ENCODE data around the gene HECA. TPM values are rescaled to one million over a fixed set of nuclear protein-coding genes. Genes with fewer than 3 reads are reported as not detected.
"Not testable (repeated sequence)": the region's sequence is repeated elsewhere in the genome, so short reads cannot be mapped to it uniquely, and the experiment has no call there.

Gene HECA, protein sequence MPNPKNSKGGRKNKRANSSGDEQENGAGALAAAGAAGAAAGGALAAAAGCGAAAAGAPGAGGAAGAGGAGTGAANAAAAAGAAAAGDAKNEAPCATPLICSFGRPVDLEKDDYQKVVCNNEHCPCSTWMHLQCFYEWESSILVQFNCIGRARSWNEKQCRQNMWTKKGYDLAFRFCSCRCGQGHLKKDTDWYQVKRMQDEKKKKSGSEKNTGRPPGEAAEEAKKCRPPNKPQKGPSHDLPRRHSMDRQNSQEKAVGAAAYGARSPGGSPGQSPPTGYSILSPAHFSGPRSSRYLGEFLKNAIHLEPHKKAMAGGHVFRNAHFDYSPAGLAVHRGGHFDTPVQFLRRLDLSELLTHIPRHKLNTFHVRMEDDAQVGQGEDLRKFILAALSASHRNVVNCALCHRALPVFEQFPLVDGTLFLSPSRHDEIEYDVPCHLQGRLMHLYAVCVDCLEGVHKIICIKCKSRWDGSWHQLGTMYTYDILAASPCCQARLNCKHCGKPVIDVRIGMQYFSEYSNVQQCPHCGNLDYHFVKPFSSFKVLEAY
- 35.2 TPM for total RNA-seq
- polyA plus RNA-seq = 12.5 TPM

- peak; percentile 84 for DNase-seq (ENCODE audit: extremely low spot score)
- H3K36me3 ChIP-seq (ENCODE audit: insufficient read depth) = peaks cover 2% of the 10 kb centered on the region
- H3K27ac ChIP-seq (ENCODE audit: low read depth) = peak within 1 kb of the TSS; percentile 98
- no peaks in the 10 kb centered on the region for H3K4me1 ChIP-seq (ENCODE audit: insufficient read depth)
- peak within 1 kb of the TSS; percentile 98 for H3K4me3 ChIP-seq (ENCODE audit: low read depth, low read length)
- under 1% methylated on average over 105 of the region's 105 CpGs for WGBS
Measured at GRCh38 chr6:139134817-139135577, at the start of gene HECA. TSS of gene HECA (plus strand) at chr6:139135080. CDS start at chr6:139135397, 317 bp downstream.

GRCh38 chr6:139091826-139092225, 43.1 kb upstream of the HECA start:
- 82% methylated on average over 1 of the region's 1 CpG for WGBS
- no peak overlapping the region for H3K4me3 ChIP-seq (ENCODE audit: low read depth, low read length)
- H3K4me1 ChIP-seq (ENCODE audit: insufficient read depth) = no peaks in the 10 kb centered on the region
- H3K36me3 ChIP-seq (ENCODE audit: insufficient read depth) = no peaks in the 10 kb centered on the region
- no peak for DNase-seq (ENCODE audit: extremely low spot score)
- no peak overlapping the region for H3K27ac ChIP-seq (ENCODE audit: low read depth)

DNA sequence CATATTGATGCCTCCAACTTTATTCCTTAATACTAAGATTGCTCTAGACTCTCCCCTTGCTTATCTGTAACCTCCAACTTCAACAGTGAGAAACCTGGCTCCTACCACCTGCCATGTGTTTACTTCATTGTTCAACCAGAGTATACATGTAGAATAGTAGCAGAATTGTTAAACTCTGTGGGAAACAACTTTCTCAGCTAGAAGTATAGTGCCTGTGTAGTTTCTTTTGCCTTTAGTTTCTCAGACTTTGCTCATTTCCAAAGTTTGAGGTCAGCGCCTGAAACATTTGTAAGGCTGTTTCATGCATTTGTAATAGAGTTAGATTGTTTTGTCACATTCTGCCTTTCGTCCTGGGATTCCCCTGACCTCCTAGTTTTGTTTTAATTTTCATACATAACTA, 34.9 kb upstream of the HECA start:
- no peaks in the 10 kb centered on the region for H3K4me1 ChIP-seq (ENCODE audit: insufficient read depth)
- WGBS = 84% methylated on average over 2 of the region's 2 CpGs
- no peak overlapping the region for H3K27ac ChIP-seq (ENCODE audit: low read depth)
- no peak overlapping the region for H3K4me3 ChIP-seq (ENCODE audit: low read depth, low read length)
- H3K36me3 ChIP-seq (ENCODE audit: insufficient read depth) = no peaks in the 10 kb centered on the region
- DNase-seq (ENCODE audit: extremely low spot score) = no peak

GRCh38 chr6:139107051-139107450, 27.8 kb upstream of the HECA start:
- no peaks in the 10 kb centered on the region for H3K4me1 ChIP-seq (ENCODE audit: insufficient read depth)
- DNase-seq (ENCODE audit: extremely low spot score) = no peak
- no peak overlapping the region for H3K4me3 ChIP-seq (ENCODE audit: low read depth, low read length)
- no peak overlapping the region for H3K27ac ChIP-seq (ENCODE audit: low read depth)
- no peaks in the 10 kb centered on the region for H3K36me3 ChIP-seq (ENCODE audit: insufficient read depth)
- WGBS = 90% methylated on average over 6 of the region's 6 CpGs

GRCh38 chr6:139108378-139108777, 26.5 kb upstream of the HECA start:
- H3K27ac ChIP-seq (ENCODE audit: low read depth) = no peak overlapping the region
- WGBS = 86% methylated on average over 8 of the region's 8 CpGs
- H3K36me3 ChIP-seq (ENCODE audit: insufficient read depth) = no peaks in the 10 kb centered on the region
- no peaks in the 10 kb centered on the region for H3K4me1 ChIP-seq (ENCODE audit: insufficient read depth)
- H3K4me3 ChIP-seq (ENCODE audit: low read depth, low read length) = no peak overlapping the region
- DNase-seq (ENCODE audit: extremely low spot score) = no peak

DNA sequence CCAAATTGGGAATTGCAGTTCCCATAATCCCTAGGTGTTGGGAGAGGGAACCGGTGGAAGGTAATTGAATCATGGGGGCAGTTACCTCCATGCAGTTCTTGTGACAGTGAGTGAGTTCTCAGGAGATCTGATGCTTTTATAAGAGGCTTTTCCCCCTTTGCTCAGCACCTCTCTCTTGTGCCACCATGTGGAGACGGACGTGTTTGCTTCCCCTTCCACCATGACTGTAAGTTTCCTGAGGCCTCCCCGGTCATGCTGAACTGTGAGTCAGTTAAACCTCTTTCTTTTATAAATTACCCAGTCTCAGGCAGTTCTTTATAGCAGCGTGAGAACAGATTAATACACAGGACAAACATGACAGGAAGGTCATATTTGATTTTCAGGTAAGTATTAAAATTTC, 25.3 kb upstream of the HECA start:
- Histone ChIP-seq H3K27ac (ENCODE audit: low read depth) (no peak overlapping the region), H3K4me3 (ENCODE audit: low read depth, low read length) (no peak overlapping the region), H3K36me3 (ENCODE audit: insufficient read depth) (no peaks in the 10 kb centered on the region), H3K4me1 (ENCODE audit: insufficient read depth) (no peaks in the 10 kb centered on the region)
- WGBS = 50% methylated on average over 5 of the region's 5 CpGs
- no peak for DNase-seq (ENCODE audit: extremely low spot score)

- no peak for DNase-seq (ENCODE audit: extremely low spot score)
- H3K27ac ChIP-seq (ENCODE audit: low read depth) = no peak overlapping the region
- WGBS = 64% methylated on average over 3 of the region's 3 CpGs
- no peaks in the 10 kb centered on the region for H3K36me3 ChIP-seq (ENCODE audit: insufficient read depth)
- no peaks in the 10 kb centered on the region for H3K4me1 ChIP-seq (ENCODE audit: insufficient read depth)
- H3K4me3 ChIP-seq (ENCODE audit: low read depth, low read length) = no peak overlapping the region
Measured at GRCh38 chr6:139112146-139112545, 22.7 kb upstream of the HECA start.

DNA sequence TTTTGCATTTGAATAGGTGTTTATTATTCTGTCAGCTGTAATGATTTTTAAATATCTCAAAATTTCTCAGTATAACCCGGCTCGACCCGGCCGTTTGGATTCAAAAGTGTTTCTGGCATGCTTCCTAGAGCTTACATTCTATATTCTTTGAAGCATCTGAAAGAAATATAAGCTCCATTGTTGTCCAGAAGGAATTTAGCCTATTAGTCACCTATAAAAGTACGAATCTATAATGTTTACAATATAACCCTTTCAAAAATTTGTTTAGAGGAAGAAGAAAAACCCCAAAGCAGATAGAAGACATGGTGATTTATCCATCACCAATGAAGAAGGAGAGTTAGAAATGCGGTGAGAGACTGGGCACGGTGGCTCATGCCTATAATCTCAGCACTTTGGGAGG, 22.3 kb upstream of the HECA start:
- no peak overlapping the region for H3K27ac ChIP-seq (ENCODE audit: low read depth)
- 55% methylated on average over 7 of the region's 7 CpGs for WGBS
- H3K4me1 ChIP-seq (ENCODE audit: insufficient read depth) = no peaks in the 10 kb centered on the region
- H3K4me3 ChIP-seq (ENCODE audit: low read depth, low read length) = no peak overlapping the region
- no peaks in the 10 kb centered on the region for H3K36me3 ChIP-seq (ENCODE audit: insufficient read depth)
- no peak for DNase-seq (ENCODE audit: extremely low spot score)

GRCh38 chr6:139114746-139115145, 20.1 kb upstream of the HECA start:
- no peak overlapping the region for H3K27ac ChIP-seq (ENCODE audit: low read depth)
- no peak for DNase-seq (ENCODE audit: extremely low spot score)
- no peak overlapping the region for H3K4me3 ChIP-seq (ENCODE audit: low read depth, low read length)
- H3K36me3 ChIP-seq (ENCODE audit: insufficient read depth) = no peaks in the 10 kb centered on the region
- 78% methylated on average over 3 of the region's 3 CpGs for WGBS
- no peaks in the 10 kb centered on the region for H3K4me1 ChIP-seq (ENCODE audit: insufficient read depth)

DNA sequence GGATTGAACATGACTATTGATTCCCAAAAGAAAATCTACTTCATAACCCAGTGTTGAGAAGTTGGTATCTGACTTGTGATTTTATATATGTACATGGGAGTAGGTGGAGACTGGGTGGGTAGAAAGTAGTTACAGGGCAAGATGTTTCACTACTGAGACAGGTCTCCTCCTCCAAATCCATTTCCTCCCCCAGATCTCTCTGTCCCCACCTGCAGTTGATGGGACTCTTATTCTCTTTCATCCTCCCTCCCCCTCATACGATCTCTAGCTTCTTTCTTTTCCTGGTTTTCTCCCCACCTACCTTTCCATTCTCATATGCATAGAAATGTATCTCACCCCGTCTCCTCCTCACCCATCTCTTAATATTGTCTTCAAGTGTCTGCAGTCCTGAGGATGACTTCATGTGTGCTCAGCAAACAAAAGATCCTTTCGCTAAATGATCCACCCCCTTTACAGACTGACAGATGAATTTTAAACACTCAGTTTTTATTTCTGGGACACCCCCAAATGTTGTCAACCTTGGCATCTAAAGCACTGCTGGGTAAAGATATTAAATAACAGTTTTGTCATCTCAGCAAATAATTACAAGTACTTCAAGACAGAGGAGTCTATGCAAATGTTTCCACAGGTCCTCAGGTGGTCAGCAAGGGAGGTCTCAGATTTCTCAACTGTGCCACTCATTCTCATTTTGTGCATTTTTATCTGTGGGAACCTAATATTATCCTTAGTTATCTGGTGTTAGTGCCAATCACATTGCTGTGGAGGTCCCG, 18.7 kb upstream of the HECA start:
- Histone ChIP-seq H3K36me3 (ENCODE audit: insufficient read depth) (no peaks in the 10 kb centered on the region), H3K4me1 (ENCODE audit: insufficient read depth) (no peaks in the 10 kb centered on the region), H3K4me3 (ENCODE audit: low read depth, low read length) (no peak overlapping the region), H3K27ac (ENCODE audit: low read depth) (no peak overlapping the region)
- DNase-seq (ENCODE audit: extremely low spot score) = no peak
- 73% methylated on average over 4 of the region's 4 CpGs for WGBS

DNA sequence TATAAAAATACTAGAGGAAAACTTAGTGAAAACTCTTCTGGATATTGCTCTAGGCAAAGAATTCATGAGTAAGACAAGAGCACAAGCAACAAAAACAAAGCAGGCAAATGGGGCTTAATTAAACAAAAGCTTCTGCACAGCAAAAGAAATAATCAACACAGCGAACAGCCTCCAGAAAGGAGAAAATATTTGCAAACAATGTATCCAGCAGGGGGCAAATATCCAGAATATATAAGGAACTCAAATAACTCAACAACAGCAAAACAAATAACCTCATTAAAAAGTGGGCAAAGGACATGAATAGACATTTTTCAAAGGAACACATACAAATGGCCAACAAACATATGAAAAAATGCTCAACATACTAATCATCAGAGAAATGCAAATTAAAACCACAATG, 17.1 kb upstream of the HECA start:
- H3K27ac ChIP-seq (ENCODE audit: low read depth) = no peak overlapping the region
- H3K4me1 ChIP-seq (ENCODE audit: insufficient read depth) = no peaks in the 10 kb centered on the region
- no peak overlapping the region for H3K4me3 ChIP-seq (ENCODE audit: low read depth, low read length)
- no peaks in the 10 kb centered on the region for H3K36me3 ChIP-seq (ENCODE audit: insufficient read depth)
- DNase-seq (ENCODE audit: extremely low spot score) = no peak
- WGBS = 95% methylated on average over 1 of the region's 1 CpG

DNA sequence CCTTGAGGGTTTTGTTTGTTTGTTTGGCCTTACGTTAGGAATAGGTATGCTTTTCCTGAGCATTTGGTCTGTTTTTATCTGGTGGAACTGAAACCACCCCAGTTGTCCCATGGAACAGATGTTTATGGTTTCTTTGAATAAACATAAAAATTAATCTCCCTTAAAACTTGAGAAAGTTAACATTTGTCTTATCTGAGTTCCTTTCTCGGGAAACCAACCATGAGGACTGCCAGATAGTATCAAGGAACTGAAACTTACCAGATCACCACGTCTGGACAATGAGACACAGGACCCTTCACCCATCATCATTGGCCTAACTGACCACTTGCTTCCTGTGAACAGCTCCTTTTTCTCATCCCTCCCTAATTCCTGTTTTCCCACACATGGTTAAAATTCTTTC, 15.3 kb upstream of the HECA start:
- WGBS = 62% methylated on average over 3 of the region's 3 CpGs
- Histone ChIP-seq H3K4me1 (ENCODE audit: insufficient read depth) (no peaks in the 10 kb centered on the region), H3K27ac (ENCODE audit: low read depth) (no peak overlapping the region), H3K4me3 (ENCODE audit: low read depth, low read length) (no peak overlapping the region), H3K36me3 (ENCODE audit: insufficient read depth) (no peaks in the 10 kb centered on the region)
- DNase-seq (ENCODE audit: extremely low spot score) = no peak

DNA sequence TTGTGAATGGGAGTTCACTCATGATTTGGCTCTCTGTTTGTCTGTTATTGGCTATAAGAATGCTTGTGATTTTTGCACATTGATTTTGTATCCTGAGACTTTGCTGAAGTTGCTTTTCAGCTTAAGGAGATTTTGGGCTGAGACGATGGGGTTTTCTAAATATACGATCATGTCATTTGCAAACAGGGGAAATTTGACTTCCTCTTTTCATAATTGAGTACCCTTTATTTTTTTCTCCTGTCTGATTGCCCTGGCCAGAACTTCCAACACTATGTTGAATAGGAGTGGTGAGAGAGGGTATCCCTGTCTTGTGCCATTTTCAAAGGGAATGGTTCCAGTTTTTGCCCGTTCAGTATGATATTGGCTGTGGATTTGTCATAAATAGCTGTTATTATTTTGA, 12.1 kb upstream of the HECA start:
- H3K36me3 ChIP-seq (ENCODE audit: insufficient read depth); H3K4me1 ChIP-seq (ENCODE audit: insufficient read depth); H3K27ac ChIP-seq (ENCODE audit: low read depth); H3K4me3 ChIP-seq (ENCODE audit: low read depth, low read length); DNase-seq (ENCODE audit: extremely low spot score): not testable (repeated sequence)
- WGBS = 78% methylated on average over 3 of the region's 3 CpGs
